ENCODE results near the gene MRTFB. TPM values are rescaled to one million over a fixed set of nuclear protein-coding genes. Genes with fewer than 3 reads are reported as not detected.
A peak's percentile ranks its signal among the peaks of the same experiment; 100 is the strongest.
"Not testable (repeated sequence)": the region's sequence is repeated elsewhere in the genome, so short reads cannot be mapped to it uniquely, and the experiment has no call there.

MRTFB gene, protein sequence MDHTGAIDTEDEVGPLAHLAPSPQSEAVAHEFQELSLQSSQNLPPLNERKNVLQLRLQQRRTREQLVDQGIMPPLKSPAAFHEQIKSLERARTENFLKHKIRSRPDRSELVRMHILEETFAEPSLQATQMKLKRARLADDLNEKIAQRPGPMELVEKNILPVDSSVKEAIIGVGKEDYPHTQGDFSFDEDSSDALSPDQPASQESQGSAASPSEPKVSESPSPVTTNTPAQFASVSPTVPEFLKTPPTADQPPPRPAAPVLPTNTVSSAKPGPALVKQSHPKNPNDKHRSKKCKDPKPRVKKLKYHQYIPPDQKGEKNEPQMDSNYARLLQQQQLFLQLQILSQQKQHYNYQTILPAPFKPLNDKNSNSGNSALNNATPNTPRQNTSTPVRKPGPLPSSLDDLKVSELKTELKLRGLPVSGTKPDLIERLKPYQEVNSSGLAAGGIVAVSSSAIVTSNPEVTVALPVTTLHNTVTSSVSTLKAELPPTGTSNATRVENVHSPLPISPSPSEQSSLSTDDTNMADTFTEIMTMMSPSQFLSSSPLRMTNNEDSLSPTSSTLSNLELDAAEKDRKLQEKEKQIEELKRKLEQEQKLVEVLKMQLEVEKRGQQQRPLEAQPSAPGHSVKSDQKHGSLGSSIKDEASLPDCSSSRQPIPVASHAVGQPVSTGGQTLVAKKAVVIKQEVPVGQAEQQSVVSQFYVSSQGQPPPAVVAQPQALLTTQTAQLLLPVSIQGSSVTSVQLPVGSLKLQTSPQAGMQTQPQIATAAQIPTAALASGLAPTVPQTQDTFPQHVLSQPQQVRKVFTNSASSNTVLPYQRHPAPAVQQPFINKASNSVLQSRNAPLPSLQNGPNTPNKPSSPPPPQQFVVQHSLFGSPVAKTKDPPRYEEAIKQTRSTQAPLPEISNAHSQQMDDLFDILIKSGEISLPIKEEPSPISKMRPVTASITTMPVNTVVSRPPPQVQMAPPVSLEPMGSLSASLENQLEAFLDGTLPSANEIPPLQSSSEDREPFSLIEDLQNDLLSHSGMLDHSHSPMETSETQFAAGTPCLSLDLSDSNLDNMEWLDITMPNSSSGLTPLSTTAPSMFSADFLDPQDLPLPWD
- total RNA-seq (10 to 100 TPM; 16.3 to 45.6 (median 37.0) TPM), polyA plus RNA-seq (10 to 100 TPM in 1 of 2 donors, 1 to 10 TPM in 1; 7.2 to 18.5 TPM)
- long read RNA-seq, donor 1, full-length matches to known transcripts = 2 of 11 reads
- long read RNA-seq, donor 1, partial matches to known transcripts = 2 of 11 reads
- long read RNA-seq, donor 1, other reads (novel, unspliced or antisense) = 7 of 11 reads
- long read RNA-seq, donor 2 = 0 reads
- long read RNA-seq, donor 3, partial matches to known transcripts = 2 of 8 reads
- long read RNA-seq, donor 3, other reads (novel, unspliced or antisense) = 6 of 8 reads

DNA sequence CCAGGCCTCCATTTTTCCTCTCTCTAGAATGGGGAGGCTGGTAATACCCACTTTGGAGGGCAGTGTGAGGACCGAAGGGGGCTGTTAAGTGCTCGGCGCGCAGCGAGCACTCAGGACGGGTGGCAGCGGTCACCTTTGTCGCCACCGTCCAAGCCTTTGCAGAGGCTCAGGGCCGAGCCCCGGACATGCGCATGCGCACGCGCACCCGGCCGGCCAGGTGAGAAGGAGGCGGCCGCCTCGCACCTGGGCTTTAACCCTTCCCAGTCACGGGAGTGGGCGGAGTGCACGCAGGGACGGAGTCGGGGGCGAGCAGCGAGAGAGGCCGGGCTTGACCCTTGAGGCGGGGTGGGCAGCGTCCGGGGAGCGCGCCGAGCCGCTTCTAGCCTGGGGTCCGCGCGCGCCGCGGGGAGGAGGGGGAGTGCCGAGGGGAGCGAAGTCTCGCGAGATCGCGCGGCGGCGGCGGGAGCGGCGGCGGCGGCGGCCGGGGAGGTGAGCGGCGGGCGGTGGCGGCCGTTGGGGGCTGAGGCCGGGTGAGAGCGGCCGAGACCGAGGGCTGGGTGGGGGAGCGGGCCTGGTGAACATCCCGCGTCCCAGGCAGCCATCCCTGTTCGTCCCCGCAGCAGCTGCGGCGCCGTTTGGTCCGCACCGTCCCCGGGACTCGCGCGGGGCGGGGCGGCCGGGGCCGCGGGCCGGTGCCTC lies at the start of gene MRTFB:
MRTFB (plus strand) TSS at position 443 of the 699 bp plus-strand sequence. CDS start 69,288 bp downstream, outside the sequence.
- peaks cover 6% of the 10 kb centered on the region for H3K4me1 ChIP-seq (ENCODE audit: insufficient read depth)
- no peaks in the 10 kb centered on the region for H3K27me3 ChIP-seq
- WGBS, 3 donors = 1 to 2% (median 1%) methylated on average over 33 to 86 of the region's 86 CpGs
- TF ChIP-seq EP300 (IDR thresholded peaks at IDR 0.05) (no peak), POLR2A (IDR thresholded peaks at IDR 0.05) (peak; percentile 26)
- TF ChIP-seq, protein P1, sequence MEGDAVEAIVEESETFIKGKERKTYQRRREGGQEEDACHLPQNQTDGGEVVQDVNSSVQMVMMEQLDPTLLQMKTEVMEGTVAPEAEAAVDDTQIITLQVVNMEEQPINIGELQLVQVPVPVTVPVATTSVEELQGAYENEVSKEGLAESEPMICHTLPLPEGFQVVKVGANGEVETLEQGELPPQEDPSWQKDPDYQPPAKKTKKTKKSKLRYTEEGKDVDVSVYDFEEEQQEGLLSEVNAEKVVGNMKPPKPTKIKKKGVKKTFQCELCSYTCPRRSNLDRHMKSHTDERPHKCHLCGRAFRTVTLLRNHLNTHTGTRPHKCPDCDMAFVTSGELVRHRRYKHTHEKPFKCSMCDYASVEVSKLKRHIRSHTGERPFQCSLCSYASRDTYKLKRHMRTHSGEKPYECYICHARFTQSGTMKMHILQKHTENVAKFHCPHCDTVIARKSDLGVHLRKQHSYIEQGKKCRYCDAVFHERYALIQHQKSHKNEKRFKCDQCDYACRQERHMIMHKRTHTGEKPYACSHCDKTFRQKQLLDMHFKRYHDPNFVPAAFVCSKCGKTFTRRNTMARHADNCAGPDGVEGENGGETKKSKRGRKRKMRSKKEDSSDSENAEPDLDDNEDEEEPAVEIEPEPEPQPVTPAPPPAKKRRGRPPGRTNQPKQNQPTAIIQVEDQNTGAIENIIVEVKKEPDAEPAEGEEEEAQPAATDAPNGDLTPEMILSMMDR (IDR thresholded peaks at IDR 0.05) = no peak
- DNase-seq = peak; percentile 77 to 90 (median 88)
- peak within 1 kb of the TSS in 1 of 2 donors; percentile 70 for H3K27ac ChIP-seq
- H3K36me3 ChIP-seq = no peaks in the 10 kb centered on the region
- intact Hi-C loops (cut with DNase I) = no loop called here
- peak within 1 kb of the TSS; percentile 73 for H3K4me3 ChIP-seq
- no peaks in the 10 kb centered on the region for H3K9me3 ChIP-seq

DNA sequence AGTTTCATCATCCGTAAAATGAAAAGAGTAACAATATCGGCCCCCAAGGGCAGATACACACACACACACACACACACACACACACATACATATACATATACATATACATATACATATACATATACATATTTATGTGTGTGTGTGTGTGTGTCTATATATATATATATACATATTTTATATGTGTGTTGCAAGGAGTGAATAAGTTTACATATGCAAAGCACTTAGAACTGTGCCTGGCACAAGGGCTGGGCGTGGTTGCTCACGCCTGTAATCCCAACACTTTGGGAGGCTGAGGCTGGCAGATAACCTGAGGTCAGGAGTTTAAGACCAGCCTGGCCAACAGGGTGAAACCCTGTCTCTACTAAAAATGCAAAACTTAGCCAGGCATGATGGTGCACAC lies 47.6 kb upstream of the MRTFB start:
- H3K4me3 ChIP-seq; H3K27ac ChIP-seq; intact Hi-C loops (cut with DNase I); H3K9me3 ChIP-seq; H3K27me3 ChIP-seq; H3K36me3 ChIP-seq; H3K4me1 ChIP-seq (ENCODE audit: insufficient read depth); DNase-seq: not testable (repeated sequence)
- WGBS, 3 donors = 80 to 95% (median 88%) methylated on average over 4 of the region's 4 CpGs

DNA sequence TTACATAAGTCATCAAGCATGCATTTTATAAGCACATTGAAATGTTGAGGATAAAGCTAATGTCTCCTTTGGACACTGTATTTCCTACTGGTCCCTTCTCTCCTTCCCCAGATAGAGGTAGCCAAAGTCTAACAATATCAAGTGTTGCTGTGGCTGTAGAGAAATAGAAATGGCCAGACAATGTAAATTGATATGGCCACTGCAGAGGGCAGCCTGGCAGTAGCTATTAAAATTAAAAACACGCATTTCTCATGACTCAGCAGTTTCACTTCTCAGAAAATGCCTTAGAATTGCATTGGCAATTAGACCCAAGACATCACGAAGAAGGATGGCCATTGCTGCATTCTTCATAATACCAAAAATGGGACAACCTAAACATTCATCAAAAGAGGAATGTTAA lies 46.8 kb upstream of the MRTFB start:
- TF ChIP-seq POLR2A (IDR thresholded peaks at IDR 0.05) (no peak), EP300 (IDR thresholded peaks at IDR 0.05) (no peak)
- TF ChIP-seq, protein P1 (IDR thresholded peaks at IDR 0.05) = no peak
- intact Hi-C loops (cut with DNase I) = no loop called here
- no peaks in the 10 kb centered on the region for H3K4me1 ChIP-seq (ENCODE audit: insufficient read depth)
- no peak for DNase-seq
- H3K27ac ChIP-seq = no peak overlapping the region
- H3K27me3 ChIP-seq = no peaks in the 10 kb centered on the region
- 27 to 49% (median 31%) methylated on average over 2 of the region's 2 CpGs for WGBS, 3 donors
- H3K4me3 ChIP-seq = no peak overlapping the region
- H3K36me3 ChIP-seq = no peaks in the 10 kb centered on the region
- H3K9me3 ChIP-seq = no peaks in the 10 kb centered on the region

DNA sequence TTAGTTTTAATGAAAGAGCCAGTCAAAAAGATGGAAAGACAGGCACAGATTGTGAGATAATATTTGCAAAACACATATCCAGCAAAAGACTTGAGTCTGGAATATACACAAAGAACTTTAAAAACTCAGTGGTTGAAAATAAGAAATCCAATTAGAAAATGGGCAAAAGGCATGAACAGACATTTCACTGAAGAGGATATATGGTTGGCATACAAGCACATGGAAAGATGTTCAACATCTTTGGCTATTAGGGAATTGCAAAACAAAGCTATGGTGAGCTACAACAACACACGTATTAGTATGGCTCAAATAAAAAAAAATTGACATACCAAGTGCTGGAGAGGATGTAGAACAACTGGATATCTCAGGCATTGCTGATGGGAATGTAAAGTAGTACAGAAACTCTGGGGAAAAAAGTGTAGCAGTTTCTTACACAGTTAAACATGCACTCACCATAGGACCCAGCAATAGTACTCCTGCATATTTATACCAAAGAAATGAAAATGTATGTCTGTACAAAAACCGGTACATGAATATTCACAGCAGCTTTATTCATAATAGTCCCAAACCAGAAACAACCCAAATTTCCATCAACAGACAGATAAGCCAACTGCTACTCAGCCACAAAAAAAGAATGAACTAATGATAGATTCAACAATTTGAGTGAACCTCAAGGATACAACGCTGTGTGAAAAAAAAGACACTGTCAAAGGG lies 44.4 kb upstream of the MRTFB start:
- Histone ChIP-seq H3K27ac (no peak overlapping the region), H3K36me3 (no peaks in the 10 kb centered on the region), H3K27me3 (no peaks in the 10 kb centered on the region), H3K4me1 (ENCODE audit: insufficient read depth) (no peaks in the 10 kb centered on the region), H3K9me3 (no peaks in the 10 kb centered on the region), H3K4me3 (no peak overlapping the region)
- WGBS, 3 donors = 89 to 96% (median 94%) methylated on average over 3 of the region's 3 CpGs
- no peak for TF ChIP-seq EP300 (IDR thresholded peaks at IDR 0.05)
- TF ChIP-seq, protein P1 (IDR thresholded peaks at IDR 0.05) = no peak
- no peak for TF ChIP-seq POLR2A (IDR thresholded peaks at IDR 0.05)
- intact Hi-C loops (cut with DNase I) = no loop called here
- DNase-seq = no peak
